Endothelial cell of hepatic sinusoid (primary cell): ENCODE results near the gene NOS1.
"Not testable (repeated sequence)": the region's sequence is repeated elsewhere in the genome, so short reads cannot be mapped to it uniquely, and the experiment has no call there.

Experiments used
- in situ Hi-C: cut with HindIII; loops from 2 replicates; pipeline ENCODE4 v1.10.0; 2017; ENCODE audit warnings: low sequenced_read_pairs

The NOS1 gene

DNA sequence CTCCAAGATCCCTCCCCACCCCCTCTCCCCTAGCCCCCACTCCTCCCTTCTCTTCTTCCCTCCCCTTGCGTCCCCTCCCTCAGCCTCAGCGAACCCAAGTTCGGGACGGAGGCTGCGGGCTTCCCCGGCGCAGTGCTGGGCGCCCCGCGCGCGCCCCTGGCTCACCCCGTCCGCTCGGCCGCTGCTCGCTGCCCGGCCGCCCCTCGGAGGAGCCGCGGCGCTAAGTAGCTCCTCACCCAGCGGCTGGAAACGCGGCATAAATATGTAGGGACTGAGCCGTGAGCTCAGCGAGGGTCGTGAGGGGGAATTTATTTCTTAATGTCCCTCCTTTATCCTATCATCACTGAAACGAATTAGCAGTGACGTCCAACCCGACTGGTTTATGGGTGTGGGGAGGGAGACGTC lies at the start of gene NOS1:
Gene NOS1, minus strand, starts transcription at position 280 of the 405 bp plus-strand sequence. CDS start 30,557 bp downstream, outside the sequence.
- in situ Hi-C loops, result loop anchor here (25.0 kb wide), 1 partner anchor 476 kb away; no protein-coding TSS in a partner anchor

DNA sequence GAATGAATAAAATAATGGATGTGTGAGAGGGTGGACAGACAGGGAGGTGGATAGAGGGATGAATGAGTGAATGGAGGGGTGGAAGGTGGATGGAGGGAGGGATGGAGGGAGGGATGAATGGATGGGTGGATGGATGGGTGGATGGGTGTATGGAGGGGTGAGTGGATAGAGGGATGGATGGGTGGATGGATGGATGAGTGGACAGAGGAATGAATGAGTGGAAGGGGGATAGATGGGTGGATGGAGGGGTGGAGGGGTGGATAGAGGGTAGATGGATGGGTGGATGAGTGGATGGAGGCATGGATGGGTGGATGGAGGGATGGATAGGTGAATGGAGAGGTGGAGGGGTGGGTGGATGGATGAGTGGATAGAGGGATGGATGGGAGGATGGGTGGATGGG lies 47.9 kb upstream of the NOS1 start:
- in situ Hi-C loops, result no loop called here

DNA sequence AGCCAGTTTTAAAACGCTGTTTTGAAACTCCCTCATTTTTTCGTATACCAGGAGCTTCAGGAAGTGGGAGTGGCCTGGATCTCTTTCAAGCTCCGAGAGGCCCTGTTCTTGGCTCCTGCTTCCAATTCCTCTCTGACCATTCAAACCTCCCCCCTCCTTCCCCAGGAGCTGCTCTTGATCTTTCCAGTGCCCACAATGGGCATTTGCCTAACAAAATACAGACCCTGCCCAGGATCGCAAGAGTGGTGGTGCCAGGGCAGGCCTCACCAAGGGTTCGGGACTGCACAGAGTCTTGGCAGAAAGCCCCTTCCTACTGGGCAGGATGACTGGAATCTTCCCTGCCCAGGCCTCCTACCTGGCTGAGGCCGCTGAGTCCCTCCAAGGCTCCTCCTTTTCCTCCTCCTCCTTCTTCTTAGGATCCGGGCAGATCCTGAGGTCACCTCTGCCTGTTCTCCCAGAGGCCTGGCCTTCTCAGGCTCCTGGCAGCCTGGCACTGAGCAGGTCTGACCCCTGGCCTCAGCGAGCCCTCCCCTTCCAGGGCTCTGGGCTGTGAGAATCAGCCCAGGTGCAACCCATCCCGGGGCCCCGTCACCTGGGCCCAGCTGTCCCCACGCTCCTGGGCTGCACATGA lies 46.9 kb upstream of the NOS1 start:
- in situ Hi-C loops, result no loop called here

DNA sequence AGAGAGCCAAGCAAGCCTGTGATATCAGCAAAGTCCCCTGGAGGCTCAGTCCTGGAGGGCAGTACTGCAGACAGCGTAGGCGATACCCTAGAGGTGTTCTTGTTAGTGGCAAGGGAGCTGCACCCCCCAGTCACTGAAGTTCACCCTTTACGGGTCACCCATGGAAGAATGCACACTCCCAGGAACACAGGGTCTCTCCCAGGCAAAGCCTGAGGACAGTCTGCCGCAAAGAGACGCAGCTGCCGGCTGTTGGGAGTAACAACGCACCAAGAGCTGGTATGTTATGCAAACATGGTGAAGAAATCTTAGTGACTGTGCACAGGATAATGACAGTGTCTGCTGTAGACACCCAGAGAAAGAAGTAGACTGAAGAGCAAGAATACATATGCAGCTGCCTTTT lies 43.5 kb upstream of the NOS1 start:
- in situ Hi-C loops, result no loop called here

DNA sequence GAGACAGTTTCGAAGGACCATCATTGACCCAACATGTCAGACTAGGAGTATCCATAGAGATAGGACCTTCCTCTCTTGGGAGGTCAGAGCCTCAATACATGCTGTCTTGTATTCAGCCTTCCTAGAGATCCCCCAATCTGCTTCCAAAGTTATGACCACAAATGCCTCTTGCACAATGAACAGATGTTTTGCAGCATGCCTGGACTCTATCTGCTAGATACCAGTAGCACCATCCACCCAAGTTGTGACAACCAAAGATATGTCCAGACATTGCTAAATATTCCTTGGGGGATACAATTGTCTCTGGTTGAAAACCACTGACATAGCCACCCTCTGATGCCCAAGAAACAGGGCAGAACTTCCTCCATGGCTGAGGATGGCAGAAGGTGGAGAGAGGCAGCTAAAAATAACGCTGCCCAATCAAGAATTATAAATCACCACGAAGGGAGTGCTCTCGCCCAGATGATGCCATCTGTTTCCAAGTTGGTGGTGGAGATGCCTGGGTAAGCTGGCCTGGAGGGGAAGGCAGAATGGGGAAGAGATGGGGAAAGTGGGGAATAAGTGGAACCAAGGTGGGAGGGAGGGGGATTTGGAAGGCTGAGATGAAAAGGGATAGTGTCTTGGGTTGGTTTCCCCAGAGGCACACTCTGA lies 42.9 kb upstream of the NOS1 start:
- in situ Hi-C loops, result no loop called here

DNA sequence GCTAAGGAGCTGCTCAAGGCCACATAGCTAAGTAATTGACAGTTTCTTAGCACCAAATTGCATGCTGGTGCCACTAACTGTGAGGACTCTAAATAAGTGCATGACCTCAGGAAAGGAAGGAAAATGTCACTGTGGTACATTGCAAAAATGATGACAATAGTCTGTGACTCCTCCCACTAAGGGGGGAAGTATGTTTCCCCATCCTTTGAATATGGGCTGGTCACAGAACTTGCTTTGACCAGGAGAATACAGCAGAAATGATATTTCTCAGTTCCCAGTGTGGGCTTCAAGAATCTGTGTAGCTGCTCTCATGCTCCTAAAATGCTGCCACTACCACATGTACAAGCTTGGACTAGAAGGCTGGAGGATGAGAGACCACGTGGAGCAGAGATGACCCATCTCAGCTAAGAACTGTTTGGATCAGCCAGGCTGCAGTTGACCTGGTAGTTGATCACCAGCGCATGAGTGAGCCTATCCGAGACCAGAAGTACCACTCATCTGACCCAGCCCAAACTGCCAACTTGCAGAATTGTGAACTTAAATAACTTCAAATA lies 42.2 kb upstream of the NOS1 start:
- in situ Hi-C loops, result no loop called here

DNA sequence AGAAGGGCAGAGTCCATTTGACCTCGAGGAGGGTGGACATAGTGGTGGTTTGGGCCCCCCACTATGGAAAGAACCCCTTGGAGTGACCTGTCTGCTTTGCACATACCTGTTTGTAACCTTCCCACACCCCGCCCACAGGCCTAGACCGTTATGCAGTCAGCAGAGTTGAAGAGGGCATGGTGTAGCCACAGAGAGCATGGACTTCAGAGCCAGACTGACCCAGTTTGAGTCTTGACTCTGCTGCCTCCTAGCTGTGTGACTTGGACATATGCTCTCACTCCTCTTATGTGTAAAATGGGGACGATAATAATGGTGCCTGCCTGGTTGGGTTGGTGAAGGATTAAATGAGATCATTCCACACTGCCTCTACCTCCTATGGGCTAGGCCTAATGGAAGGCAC lies 40.9 kb upstream of the NOS1 start:
- in situ Hi-C loops, result no loop called here

DNA sequence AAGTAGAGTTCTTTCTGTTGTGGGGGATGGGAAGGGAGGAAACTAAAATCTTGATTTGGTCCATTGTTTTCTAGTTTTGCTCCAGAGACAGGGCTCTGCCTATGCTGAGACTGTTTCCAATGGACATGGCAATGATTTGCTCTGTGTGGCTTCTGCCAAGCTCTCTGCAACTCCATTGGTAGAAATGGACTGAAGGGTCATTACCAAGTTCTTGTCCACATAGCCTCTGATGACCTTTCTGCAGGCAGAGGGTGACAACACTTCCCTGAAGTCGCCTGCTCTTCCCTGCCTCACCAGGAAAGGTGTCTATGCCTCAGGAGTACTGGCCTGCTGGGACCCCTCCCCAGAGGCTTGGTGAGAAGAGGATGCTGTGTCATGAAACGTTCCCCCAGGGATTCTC lies 39.5 kb upstream of the NOS1 start:
- in situ Hi-C loops, result no loop called here

DNA sequence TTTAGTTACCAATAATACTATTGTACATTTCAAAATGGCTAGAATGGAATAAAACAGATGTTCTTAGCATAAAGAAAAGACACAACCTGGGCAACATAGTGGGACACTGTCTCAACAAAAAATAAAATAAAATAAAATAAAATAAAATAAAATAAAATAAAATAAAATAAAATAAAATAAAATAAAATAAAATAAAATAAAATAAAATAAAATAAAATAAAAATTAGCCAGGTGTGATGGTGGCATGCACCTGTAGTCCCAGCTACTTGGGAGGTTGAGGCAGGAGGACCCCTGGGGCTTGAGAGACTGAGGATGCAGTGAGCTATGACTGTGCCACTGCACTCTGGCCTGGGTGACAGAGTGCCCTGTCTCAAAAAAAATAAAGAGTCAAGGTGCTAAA lies 37.1 kb upstream of the NOS1 start:
- in situ Hi-C loops, result not testable (repeated sequence)

DNA sequence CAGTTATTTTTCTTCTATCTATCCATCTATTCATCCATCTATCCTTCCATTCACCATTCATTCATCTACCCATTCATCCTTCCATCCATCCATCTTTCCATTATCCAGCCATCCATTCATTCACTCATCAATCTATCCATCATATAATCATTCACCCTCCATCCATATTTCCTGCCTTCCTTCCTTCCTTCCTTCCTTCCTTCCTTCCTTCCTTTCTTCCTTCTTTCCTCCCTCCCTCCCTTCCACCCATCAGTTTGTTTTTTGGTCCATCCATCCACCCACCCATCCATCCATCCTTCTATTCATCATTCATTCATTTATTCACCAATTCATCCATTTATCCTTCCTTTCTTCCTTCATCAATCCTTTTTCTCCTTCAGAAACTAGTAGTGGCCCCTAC lies 34.3 kb upstream of the NOS1 start:
- in situ Hi-C loops, result no loop called here

DNA sequence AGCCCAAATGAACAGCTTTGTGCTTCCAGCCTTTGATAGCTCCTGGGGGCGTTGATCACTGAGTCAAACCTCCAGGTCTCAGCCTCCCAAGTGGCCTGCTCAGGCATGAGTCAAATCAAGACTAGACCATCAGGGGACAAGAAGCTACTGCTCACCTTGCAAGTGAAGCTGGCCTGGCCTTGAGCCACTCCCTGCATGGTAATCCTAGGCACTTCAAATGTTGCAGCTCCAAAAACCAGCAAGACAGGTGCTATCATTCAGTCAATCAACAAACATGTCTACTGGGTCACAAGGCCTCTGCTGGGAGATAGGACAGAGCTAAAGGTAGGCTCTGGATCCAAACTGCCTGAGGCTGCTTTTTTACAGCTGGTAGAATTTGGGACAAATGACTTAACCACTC lies 33.1 kb upstream of the NOS1 start:
- in situ Hi-C loops, result no loop called here

DNA sequence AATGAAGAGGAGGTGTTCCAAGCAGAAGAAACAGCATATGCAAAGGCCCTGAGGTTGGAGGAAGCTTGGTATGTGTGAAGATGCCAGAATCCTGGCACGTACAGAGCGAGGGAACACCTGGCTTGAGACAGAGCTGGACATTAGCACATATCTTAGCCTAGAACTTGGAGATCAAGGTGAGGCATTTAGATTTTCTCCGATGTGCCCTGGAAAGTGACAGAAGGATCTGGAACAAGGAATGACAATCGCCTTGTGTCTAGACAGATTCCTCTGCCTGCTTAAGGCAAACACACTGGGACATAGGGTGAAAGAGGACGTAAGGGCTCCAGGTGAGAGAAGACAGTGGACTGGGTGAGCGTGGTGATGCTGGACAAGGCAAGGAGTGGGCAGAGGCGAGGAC lies 32.2 kb upstream of the NOS1 start:
- in situ Hi-C loops, result no loop called here

DNA sequence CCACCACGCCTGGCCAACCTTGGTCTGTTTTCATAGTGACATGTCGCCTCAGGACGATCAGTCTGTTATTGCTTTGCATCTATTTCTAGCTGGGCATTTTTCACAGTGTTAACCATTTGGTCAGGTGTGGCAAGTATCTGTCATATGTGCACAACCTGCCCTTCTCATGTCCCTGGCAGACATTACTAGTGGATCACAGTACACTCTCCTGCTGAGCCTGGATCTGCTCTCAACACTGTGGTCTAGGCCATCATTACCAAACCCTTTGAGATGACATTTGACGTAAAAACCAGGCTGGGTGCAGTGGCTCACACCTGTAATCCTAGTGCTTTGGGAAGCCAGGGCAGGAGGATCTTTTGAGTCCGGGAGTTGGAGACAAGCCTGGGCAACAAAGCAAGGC lies 29.4 kb upstream of the NOS1 start:
- in situ Hi-C loops, result no loop called here

DNA sequence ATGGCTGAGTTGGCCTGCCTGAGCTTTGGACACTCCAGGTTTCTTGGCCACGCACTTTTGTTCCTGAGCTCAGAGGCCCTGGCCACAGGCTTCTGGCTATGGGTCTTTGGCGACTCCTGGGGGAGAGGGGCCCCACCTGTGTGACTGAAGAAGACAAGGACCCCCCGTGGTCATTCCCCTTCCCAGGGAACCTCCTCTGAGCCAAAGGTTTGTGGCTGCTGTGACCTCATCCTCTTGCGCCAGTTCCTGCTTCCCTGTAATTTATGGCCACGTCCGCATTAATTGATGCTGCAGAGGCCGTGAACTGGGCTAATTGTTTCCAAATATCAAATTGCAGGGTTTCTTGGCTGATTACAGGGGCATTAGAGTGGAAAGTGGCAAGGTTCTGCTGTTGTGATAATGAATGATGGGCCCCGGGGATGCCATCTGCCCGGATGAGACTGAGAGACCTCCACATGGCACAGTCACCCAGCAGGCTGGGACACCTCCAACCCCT lies 27.6 kb upstream of the NOS1 start:
- in situ Hi-C loops, result no loop called here

DNA sequence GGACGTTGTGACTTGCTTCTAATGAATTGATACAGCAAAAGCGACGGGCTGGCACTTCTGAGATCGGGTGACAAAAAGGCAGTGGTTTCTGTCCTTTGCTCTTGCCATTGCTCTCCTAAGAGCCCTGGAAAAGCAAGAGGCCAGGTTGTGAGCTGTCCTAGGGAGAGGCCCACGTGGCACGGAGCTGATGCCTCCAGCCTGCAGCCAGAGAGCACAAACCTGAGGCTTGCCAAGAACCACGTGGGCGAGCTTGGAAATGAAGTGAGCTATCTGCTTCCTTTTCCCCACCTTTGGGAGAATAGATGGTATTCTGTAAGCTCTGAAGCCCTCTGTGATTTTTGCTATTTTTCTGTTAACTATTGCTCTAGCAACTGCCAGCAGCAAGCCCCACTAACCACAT lies 26.4 kb upstream of the NOS1 start:
- in situ Hi-C loops, result no loop called here

DNA sequence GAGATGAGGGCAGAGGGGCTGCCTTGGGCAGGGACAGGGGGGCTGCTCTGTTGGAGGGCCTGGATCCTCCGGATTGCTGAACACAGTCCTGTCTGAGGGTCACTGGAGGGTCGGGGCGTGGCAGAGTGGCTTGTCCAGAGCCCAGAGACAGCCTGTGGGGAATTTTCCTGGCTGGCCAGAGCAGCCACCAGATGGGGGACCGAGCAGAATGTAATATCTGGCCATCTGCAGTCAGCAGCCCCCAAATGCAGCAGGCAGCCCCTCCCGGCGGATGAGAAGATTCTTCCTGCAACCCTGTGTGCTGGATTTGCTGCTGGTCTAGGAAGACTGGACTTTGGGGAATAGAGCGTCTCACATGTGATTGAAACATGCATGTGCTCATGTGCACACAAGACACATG lies 23.3 kb upstream of the NOS1 start:
- in situ Hi-C loops, result no loop called here

DNA sequence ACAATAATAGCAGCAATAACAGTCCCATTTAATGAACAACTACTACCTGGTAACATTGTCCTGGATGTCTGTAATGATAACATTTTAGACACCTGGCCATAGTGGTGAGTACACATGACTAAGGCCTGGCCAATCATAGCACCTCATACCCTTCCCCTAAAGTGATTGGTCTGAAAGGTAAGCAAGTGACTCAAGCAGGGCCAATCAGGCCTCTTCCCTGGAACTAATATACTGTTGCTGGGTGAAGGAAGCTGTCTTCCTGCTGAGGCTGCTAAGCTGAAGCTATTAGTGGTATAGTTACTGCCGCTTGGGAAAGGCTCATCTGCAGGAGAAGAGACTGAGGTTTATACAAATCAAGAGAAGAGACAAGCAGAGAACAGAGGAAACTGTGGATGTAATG lies 18.7 kb upstream of the NOS1 start:
- in situ Hi-C loops, result no loop called here

DNA sequence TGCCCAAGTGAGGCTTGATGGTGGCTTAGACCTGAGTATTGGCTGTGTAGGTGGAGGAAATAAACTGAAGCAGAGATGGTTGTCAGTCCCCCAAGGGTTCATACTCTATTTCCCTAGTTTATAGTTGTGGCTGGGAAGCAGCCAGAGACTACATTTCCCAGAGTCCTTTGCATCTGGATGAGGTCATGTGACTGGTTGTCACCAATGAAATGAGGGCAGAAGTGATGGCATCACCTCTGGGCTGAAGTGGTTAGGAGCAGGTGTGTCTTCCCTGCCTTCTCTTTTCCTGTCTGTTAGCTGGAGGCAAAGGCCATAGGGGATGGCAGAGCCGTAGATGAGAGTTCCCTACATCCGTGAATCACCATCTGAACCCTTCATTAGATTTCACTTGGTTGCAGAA lies 16.3 kb upstream of the NOS1 start:
- in situ Hi-C loops, result no loop called here

DNA sequence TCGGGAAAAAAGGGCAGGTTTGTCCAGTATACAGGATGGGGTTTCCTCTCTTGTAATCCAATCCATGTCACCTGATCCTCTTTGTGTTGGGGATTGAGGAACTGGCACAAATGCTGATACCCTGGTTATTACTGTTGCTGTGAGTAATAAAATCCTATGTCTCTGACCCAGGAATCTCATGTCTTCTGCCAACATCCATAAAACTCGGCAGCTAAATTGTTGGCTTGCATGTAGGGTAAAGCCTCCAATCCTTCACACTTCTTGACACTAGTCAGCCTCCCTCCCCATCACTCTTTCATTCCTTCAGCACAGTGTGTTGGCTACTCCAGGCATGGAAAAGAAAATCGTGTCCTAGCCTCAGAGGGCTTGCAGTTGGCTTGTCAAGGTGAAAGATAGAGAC lies 9.2 kb upstream of the NOS1 start:
- in situ Hi-C loops, result loop anchor here (25.0 kb wide), 1 partner anchor 467 kb away; no protein-coding TSS in a partner anchor

DNA sequence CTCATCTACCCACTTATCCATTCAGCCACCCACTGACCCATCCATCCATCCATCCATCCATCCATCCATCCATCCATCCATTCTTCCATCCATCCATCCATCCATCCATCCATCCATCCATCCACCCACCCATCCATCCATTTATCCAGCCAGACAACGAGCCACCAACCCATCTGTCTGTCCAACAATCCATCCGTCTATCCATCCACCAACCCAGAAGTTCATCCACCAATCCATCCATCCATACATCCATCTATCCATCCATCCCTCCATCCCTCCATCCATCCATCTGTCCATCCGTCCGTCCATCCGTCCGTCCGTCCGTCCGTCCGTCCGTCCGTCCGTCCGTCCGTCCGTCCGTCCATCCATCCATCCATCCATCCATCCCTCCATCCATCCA lies 8.6 kb upstream of the NOS1 start:
- in situ Hi-C loops, result loop anchor here (25.0 kb wide), 1 partner anchor 467 kb away; no protein-coding TSS in a partner anchor

DNA sequence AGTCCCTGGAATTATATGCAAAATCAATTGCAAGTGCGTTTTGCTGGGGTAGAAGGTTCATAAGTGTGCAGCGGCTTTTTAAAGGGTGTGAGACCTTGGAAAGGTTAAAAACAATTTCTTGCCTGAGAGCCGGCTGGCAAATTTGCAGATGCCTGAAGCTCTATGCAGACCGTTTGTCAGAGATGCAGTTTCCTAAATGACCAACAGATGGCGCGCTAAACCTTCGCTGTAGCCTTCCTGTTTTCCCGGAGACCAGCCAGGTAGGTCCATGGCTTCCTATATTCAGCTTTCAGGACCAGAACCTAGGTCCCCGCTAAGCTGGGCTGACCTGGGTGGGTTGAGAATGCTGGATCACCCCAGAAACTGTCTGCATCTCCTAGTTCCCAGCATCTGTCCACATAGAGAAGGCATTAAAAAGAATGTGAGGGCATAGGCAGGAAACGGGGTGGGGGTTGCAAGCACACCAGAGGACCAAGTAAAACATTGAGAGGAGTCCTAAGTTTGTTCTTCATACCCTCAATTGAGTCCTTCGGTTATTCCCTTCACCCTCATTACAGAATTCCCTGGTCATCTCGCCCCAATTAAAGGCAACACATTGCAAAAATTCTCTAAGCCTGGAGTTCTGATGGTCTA lies 5.7 kb upstream of the NOS1 start:
- in situ Hi-C loops, result loop anchor here (25.0 kb wide), 1 partner anchor 470 kb away; no protein-coding TSS in a partner anchor
